ENCODE data around the gene TRIM54.
"Not testable (repeated sequence)": the region's sequence is repeated elsewhere in the genome, so short reads cannot be mapped to it uniquely, and the experiment has no call there.

The TRIM54 gene

DNA sequence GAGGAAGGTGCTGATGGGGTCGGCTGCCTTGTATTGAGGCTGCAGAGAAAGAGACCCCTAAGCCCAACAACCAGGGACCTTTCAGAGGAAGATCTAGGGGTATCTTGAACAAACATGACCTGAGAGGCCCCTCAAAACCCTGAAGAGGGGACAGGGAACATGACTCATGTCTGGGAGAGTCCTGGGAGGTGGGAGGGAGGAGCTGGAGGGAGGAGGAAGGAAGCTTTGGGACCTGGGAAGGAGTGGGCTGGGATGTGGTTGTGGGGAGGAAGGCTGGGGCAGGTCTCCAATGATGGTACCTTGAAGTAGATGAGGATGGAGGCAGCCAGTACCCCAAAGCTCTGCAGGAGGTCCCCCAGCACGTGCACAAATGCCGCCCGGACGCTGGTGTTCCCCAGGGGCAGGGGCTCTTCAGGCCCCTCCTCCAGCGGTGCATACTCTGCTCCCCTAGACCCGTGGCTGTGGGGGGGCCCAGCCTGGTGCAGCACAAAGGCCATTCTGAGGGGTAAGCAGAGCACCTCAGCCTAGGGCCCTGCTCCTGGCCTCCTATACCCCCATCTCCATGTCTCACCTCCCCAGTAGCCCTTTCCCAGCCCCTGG lies 25.3 kb upstream of the TRIM54 start:
- no peak for DNase-seq (ENCODE audit: low read depth)

DNA sequence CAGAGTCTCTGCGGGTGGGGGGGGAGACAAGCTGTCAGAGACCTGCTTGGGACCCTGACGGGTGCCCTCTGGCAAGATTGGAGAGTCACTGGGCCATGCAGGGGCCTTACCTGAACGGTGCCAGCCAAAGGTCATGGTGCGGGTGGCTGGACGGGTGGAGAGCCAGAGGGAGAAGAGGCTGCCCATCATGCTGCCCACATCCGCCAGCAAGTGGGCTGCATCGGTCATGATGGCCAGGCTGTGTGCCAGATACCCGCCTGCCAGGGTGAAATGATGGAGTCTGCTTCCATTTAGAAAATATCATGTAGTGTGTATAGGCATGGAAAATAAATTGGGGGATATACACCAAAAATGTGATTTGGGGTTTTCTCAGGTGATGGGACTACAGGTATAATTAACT lies 24.2 kb upstream of the TRIM54 start:
- DNase-seq (ENCODE audit: low read depth) = no peak

DNA sequence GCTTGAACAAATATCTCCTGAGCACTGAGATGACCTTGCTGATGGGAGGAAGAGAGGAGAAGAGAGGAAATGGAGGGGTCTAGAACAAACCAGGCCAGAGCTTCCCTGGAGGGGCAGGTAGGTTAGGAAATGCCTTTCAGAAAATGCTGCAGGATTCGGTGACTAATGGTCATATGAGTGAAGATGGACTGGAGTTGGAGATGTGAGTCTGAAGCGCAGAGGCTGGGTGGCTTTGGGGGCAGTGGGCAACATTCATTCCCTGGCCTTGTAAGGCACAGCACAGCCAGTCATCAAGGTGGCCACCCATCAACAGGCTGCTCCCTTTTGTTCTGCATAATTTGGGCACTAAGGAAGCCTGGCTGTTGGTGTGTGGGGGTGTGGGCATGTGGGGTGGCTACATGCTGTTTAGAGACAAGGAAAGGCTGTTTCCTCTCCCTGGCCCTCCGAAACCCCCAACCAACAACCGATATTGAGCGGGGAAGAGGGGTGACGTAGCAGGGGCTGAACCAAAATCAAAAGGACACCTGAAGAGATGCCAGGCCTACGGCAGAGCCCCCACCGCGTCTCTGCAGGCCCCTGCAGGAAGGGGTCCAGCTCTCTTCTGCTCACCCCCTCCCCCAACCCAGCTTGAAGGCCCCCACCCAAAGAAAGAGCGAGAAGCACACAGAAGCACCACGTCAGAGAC lies 20.8 kb upstream of the TRIM54 start:
- DNase-seq (ENCODE audit: low read depth) = no peak

DNA sequence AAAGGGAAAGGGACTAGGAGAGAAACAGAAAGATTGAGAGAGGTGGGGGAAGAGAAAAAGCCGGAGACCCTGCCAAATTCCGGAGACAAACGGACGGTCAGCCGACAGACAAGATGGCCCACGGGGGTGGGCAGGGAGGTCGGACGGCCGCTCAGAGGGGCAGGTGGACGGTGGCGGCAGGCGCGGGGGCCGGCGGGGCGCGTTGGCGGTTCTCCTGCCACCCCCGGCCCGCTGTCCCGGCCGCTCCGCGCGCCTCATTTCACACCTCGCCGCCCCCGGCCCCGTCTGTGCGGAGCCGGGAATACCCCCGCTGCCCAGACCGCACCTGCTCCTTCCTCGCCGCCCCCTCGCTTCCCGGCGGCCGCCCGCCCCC lies 20.3 kb upstream of the TRIM54 start:
- no peak for DNase-seq (ENCODE audit: low read depth)

DNA sequence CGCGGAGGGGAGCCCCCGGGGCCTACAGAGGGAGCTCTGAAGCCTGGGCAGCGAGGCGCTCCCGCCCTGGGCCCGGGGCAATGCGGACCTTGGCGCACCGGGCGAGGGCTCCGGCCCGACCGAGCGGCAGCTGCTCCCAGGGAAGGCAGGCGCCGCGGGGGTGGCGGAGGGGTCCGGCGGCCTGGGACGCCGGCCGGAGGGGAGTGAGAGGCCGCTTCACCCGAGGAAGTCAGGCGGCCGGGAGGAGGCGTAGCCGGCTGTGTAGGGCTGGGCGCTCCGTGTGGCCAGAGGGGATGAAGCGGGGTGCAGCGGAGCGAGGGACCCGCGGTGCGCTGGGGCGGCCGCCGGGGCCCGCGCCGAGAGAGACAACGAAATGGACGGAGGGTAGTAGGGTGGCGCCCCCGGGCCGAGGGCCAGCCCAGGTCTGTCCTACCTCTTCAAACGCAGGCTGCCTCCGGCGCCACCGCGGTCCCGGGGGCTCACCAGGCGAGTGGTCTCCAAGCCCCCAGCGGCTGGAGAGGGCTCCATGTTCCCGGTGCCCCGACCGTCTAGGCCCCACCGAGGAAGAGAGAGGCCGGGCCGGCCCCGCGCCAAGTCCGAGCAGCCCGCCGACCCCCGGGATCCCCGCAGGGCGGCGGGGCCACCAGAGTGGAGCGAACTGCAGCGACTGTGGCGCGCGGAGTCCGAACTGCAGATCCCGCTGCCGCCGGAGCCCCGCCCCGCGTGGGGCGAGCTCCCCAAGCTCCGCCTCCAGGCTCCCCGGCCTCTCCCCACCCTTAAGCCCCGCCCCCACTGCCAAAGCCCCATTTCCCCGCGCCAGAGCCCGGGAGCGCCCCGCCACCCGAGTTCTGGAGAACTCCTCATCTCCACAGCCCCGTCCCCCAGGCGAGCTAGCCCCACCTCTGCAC lies 19.6 kb upstream of the TRIM54 start, which contains the start of gene SLC30A3:
TSS of gene SLC30A3 (minus strand) at position 669 of the 908 bp plus-strand sequence. CDS start at position 528, 141 bp downstream.
- peak; percentile 50 for DNase-seq (ENCODE audit: low read depth)

DNA sequence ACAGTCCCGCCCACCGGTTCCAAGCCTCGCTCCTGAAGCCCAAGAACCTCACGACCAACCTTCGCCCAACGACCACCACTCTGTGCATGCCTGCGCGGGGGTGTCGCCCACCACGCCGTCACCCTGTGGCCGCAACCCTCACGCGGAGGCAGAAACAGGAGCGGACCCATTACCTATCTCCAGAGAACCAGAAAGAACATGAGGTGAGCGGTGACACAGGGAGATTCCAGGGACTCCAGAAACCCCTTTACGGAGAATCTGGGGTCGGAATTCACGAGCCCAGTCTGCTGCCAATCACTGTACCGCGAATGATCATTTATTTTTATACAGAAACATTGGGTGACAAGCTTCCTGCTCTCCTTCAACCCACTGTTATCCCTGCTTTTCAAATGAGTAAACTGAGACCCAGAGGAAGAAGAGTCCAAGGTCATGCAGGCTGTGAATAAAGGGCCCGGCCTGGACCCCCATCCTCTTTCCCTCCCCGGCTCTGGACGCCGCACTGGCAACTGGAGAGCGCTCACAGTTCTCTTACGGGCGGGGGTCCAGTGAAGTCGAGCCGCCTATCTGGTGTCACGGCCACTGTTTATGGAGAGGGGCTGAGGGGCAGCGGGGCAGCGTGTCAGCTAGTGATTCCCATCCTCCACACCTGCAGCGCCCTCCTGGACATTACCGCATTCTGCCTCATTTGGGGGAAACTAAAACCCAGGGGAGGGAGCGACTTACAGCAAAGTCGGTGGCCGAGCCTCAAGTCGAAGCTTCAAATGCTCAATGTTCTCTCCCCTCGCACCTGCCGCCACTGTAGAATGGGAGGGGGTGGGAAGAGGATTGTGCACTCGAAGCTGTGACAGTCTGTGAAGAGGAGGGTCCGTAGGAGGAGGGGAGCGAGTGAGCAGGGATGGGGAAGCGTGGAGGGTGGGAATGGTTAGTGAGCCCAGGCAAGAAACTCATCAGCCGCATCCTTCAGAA lies 18.7 kb upstream of the TRIM54 start:
- DNase-seq (ENCODE audit: low read depth) = no peak

DNA sequence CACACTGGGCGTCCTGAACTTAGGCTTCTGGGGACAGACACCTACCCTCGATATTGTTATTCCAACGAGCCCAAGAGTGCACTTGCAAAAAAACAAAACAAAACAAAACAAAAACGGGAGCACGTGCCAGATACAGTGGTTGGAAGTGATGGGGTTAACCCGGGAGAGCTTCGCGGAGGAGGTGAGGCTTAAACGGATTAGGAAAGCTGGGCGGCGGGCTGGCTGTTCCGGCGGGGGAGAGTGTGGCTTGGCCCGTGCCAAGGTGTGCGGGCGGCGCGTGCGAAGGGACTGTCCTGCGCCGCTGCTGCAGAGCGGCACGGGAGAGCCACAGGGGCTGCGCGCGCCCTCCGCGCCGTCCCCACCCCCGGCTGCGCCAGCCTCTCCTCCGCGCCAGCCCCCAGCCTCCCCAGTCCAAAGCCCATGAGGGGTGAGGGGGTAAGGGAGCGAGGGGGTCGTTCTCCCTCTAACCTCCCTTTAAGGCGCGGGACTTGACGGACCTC lies 17.9 kb upstream of the TRIM54 start:
- DNase-seq (ENCODE audit: low read depth) = no peak

DNA sequence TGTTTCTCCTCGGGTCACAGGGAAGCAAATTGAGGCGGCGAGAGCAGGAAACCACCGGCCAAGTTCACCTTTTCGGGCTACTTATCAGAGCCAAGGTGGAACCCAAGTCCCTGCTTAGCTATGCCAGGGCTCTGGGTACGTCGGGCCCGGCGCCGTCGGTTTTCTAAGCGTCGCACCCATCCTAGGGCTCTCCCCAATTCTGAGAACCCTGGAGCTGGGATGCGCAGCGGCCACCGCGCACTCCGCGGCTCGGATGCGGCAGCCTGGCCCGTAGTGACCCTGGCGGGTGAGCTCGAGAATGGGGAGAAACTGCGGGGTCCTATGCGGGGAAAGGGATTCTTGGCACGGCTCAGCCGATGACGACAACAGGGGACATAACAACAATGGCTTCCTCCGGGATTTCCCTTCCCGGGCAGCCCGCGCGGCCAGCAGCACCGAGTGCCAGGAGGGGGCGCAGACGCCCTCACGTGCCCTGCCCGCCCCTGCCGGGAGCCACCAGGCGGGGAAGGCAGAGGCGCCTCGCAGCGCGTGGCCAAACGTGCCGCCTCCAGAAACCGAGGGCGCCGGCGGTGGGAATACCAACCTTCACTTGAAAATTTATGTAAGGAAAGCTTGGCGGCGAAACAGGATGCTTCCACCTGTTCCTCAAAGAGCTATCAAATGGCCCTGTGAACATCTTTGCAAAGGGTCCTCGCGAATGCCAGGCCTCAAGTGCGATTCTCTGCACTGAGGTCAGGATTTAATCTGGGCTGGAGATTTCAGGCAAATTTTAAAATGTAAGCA lies 17.3 kb upstream of the TRIM54 start:
- peak; percentile 37 for DNase-seq (ENCODE audit: low read depth)

DNA sequence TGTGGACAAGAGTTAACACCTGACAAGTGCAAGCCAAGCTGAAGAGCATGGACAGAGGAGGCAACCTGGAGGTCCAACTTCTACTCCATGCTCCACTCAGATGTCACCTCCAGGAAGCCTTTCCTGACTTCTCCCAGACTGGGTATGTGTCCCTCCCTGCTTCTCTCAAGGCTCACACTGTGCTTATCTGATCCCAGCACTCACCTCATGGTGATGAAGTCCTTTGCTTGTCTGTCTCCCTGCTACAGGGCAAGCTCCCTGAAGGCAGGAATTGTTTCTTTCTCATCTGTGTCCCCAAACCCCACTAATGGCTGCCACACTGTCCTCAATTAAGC lies 16.7 kb upstream of the TRIM54 start:
- DNase-seq (ENCODE audit: low read depth) = no peak

DNA sequence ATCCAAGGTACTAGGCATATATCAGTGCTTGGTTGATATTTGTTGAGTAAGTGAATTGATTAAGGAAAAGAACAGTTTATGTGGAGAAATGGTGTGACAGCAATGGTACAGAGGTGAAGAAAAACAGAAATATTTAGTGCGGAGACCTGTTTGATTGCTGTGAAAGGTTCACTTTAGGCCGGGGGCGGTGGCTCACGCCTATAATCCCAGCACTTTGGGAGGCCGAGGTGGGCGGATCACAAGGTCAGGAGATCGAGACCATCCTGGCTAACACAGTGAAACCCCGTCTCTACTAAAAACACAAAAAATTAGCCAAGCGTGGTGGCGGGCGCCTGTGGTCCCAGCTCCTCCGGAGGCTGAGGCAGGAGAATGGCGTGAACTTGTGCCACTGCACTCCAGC lies 13.9 kb upstream of the TRIM54 start:
- DNase-seq (ENCODE audit: low read depth) = not testable (repeated sequence)

DNA sequence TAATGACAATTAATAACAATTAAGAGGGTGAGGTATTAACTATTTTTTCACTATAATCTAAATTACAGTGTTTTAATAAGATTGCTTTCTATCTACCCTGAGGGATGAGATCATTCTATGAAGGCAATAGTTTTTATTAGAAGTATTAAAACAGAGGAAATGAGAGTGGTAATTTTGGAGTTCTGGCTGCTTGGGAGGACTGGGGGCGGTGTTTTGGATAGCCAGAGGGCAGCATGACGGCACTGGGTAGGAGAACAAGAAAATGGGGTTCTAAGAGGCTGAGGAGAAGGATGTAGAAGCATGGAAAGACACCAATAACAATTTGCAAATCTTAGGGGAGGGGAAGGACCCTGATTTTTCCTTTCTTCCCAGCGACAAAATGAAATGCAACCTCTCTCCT lies 12.1 kb upstream of the TRIM54 start:
- DNase-seq (ENCODE audit: low read depth) = no peak

DNA sequence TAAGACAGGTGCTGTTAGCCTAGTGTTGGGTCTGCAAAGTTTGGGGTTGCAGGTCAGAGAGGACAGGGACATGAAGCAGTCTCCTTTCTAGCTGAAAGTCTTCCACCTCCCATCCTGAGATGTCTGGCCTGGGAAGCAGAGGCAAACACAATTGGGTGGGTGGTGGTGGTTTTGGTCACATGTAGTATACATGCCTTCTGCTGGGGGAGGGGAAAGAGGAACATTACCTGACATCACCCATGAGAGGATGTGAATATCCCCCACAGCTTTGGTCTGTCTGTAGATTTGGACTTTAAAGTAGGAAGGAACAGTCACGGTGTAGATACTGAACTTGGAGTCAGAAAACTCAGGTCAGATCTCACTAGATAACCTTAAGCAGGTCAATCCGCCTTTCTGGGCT lies 11.6 kb upstream of the TRIM54 start:
- no peak for DNase-seq (ENCODE audit: low read depth)

DNA sequence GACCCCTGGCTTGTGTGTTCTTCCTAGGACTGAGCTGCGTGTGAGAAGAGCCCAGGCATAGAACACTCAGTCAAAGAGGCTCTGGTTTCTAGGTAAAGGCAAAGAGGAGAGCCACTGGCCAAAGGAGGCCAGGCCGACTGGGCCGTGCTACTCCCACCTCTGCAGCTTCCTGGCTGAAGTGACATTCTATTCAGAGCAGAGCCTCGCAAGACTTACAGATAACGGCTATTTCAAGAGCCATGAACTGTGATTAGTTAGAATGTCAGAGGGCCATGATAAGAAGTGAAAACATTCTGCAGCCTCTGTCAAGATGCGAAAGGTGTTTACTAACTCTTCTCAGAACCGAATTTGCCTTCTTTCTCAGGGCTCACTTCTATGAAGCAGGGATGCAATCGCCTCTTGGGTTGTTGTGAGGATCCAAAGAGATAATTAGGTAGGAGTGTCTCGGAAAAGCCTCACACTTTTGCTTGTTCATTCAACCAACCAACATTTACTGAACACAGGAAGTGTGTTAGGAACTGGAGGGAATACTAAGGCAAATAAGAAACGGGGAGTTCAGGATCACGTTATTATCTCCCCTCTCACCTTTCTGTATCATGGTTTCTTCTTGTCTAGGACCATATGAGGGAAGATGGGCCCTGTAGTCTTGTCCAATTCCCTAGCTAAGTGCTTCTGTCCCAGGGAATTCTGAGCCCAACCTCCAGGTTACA lies 10.4 kb upstream of the TRIM54 start:
- no peak for DNase-seq (ENCODE audit: low read depth)

DNA sequence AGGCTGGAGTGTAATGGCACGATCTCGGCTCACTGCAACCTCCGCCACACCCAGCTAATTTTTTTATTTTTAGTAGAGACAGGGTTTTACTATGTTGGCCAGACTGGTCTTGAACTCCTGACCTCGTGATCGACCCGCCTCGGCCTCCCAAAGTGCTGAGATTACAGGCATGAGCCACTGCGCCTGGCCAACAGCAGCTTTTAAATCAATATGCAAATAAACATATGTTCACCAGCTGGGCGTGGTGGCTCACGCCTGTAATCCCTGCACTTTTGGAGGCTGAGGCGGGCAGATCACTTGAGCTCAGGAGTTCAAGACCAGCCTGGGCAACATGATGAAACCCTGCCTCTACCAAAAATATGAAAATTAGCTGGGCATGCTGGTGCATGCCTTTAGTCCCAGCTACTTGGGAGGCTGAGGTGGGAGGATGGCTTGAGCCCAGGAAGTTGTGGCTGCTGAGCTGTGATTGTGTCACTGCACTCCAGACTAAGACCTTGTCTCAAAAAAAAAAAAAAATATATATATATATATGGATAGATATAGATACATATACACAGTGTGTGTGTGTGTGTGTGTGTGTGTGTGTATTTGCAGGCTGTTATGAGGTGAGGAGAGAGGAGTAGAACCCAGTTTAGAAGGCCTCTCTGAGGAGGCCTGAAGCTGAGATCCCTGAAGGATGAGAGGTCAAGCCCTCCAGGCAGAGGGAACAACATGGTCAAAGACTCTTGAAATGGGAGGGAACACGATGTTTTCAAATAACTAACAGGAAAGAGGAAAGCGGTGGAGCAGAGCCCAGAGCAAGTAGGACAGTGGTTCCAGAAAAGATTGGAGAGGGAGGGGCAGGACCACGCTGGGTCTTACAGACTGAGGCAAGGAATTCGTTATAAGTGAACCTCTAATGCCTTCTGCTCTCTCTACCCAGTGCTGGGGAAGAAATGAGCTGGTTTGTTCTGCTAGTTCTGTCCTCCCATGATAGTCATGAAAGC lies 9.4 kb upstream of the TRIM54 start:
- not testable (repeated sequence) for DNase-seq (ENCODE audit: low read depth)

DNA sequence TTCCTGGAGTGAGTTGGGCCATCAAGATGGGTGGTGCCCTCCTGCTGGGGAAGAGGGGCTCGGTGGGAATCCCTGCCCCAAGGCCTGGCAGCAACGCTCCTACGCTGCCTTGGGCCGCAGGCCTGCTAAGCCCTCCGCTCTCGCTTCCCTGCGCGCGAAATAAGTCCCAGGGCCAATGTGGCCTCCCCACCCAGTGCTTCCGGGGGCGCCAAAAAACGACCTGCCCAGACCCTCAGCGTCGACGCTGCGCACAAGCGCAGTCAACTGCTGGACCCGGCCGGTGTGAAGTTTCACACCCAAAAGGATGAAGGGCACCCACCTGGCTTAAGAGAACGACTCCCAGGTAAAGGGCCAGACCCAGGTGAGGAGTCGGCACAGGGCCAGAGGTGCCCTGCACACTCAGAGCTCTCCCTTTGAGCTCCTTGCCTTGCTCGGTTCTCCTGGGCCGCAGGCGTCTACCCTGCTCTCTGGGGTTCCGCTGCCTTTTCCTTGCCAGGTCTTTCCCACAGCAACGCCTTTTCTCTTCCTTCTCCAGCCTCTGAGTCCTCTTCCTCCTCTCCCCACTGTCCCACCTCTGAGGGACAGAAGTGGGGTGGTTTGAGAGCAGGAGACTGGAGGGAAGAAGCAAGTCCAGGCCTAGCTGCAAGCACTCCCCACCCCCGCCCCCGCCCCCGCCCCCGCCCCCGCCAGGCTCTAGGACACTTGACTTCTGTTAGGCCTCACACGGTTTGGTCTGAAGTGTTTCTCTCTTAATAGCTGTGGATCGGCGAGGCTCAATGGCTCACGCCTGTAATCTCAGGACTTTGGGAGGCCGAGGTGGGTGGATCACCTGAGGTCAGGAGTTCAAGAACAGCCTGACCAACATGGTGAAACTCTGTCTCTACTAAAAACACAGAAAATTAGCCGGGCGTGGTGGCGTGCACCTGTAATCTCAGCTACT lies 6.7 kb upstream of the TRIM54 start, which contains the start of gene DNAJC5G:
TSS of gene DNAJC5G (plus strand) at position 223 of the 940 bp plus-strand sequence. CDS start 1,296 bp downstream, outside the sequence.
- DNase-seq (ENCODE audit: low read depth) = no peak

DNA sequence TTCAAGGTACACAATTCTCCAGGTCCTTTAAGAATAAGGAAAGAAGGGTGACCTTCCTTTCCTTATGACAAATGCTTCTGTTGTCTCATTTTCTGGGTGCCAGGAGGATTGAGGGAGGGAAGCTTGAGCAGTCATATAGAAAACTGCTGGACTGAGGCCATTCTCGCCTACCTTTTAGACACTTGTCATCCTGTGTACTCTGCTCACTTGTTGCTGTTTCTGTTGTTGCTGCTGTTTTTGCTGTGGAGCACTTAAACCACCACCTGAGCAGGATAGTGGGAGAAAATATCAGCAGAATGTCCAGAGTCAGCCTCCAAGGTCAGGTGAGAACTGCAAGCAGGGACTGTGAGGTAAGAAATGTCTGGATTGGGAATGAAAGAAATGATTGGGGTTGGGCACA lies 4.2 kb upstream of the TRIM54 start:
- no peak for DNase-seq (ENCODE audit: low read depth)

DNA sequence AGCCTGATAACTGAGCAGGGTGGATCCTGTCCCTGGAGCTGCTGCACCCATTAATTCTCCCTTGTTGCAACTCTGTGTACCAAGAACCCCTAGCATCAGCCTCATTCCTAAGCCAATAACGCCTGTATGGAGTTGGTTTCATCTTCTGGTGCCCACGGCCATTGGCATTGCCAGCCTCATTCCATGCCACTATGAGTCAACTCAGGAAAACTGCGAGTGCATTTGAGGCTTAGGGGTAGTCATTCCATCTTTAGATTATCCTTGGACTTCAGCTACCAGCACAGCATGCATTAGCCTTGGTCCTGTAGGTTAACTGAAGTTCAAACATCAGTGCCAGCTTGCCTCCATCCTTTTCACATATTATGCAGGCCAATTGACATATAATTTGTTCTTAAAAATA lies 1.4 kb upstream of the TRIM54 start:
- no peak for DNase-seq (ENCODE audit: low read depth)

DNA sequence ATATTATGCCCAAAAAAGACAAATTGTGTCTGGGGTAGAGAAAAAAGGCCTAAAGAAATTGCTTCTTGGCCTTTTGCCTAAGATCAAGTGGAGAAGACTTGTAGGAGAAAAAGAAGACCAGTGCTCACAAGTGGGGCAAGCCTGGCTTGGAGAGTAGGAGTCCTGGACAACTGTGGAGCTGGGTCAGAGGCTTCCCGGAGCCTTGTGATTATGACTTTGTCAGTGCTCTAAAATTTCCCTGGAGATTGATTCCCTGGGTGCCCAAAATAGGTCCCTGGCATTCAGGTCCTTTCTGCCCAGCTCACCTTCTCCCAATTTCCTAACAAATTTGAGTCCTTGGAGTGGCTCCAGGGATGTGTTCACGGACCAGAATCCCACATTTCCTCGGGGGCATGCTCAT lies 787 bp upstream of the TRIM54 start:
- DNase-seq (ENCODE audit: low read depth) = no peak

Data from stimulated activated CD8-positive, alpha-beta memory T cell treated with anti-CD3 and anti-CD28 coated beads, Interleukin-12 subunit alpha, Interleukin-12 subunit beta, amount 100 ng/mL, for 4 hours (primary cell).